RWPE1 (cell line): ENCODE results near the gene TRAF7.

Source experiments
- CTCF ChIA-PET: fragments of 350-600 bp; sonication (Branson Sonifier 250); formaldehyde crosslinking; extraction: SDS; loops from one replicate; lab custom pipeline; 2021; lab: Yijun Ruan, JAX
- POLR2A ChIA-PET: fragments of 400-600 bp; formaldehyde crosslinking; extraction: SDS; loops from one replicate; lab custom pipeline; 2020; ENCODE audit warnings: antibody characterized with exemption; ENCODE audit not compliant: low non-redundant PET; lab: Yijun Ruan, JAX
- DNase-seq: peaks from one replicate; pipeline ENCODE4 v3.0.0; 2012; ENCODE audit warnings: low spot score
- H3K27ac ChIP-seq: fragments of 450-650 bp; 2 replicates; pipeline ENCODE4 v1.5.1; 2017
- CTCF ChIP-seq: fragments of 450-650 bp; conservative IDR thresholded peaks from 2 replicates; pipeline ENCODE4 v1.5.1; 2017; ENCODE audit warnings: low read depth, mild to moderate bottlenecking

TRAF7 gene

GRCh38 chr16:2186505-2186904 is 30.9 kb downstream of the TRAF7 start:
- H3K27ac ChIP-seq = no peak overlapping the region
- CTCF ChIA-PET = no interaction called here
- TF ChIP-seq CTCF = no peak
- DNase-seq = no peak
- POLR2A ChIA-PET = no interaction called here

GRCh38 chr16:2187212-2187611 is 31.6 kb downstream of the TRAF7 start:
- POLR2A ChIA-PET = no interaction called here
- no peak for TF ChIP-seq CTCF
- CTCF ChIA-PET = interaction anchor here (0.6 kb wide), 1 partner anchor 348 kb away, joined by 3 read pairs; no protein-coding TSS in a partner anchor
- no peak overlapping the region for H3K27ac ChIP-seq
- no peak for DNase-seq

- ChIA-PET CTCF (interaction anchor here (0.7 kb wide), 1 partner anchor 361 kb away, joined by 3 read pairs; the partner anchor contains the start of gene FAHD1), POLR2A (no interaction called here)
- TF ChIP-seq CTCF = no peak
- DNase-seq = no peak
- H3K27ac ChIP-seq = no peak overlapping the region
These were observed 32.8 kb downstream of the TRAF7 start for GRCh38 chr16:2188395-2188794.

- no peak overlapping the region for H3K27ac ChIP-seq
- DNase-seq = no peak
- POLR2A ChIA-PET = no interaction called here
- no peak for TF ChIP-seq CTCF
- CTCF ChIA-PET = no interaction called here
These were observed 33.8 kb downstream of the TRAF7 start for GRCh38 chr16:2189252-2189893.

GRCh38 chr16:2190002-2190658 is 34.5 kb downstream of the TRAF7 start:
- POLR2A ChIA-PET = no interaction called here
- no peak for DNase-seq
- CTCF ChIA-PET = interaction anchor here (0.5 kb wide), 1 partner anchor 599 kb away, joined by 3 read pairs; no protein-coding TSS in a partner anchor
- TF ChIP-seq CTCF = no peak
- H3K27ac ChIP-seq = peak overlapping the region; percentile 10; the same call in 1 of the 2 replicates

- ChIA-PET CTCF (interaction anchor here (0.5 kb wide), 1 partner anchor 598 kb away, joined by 3 read pairs; no protein-coding TSS in a partner anchor), POLR2A (no interaction called here)
- peak overlapping the region; percentile 14 for H3K27ac ChIP-seq
- TF ChIP-seq CTCF = no peak
- DNase-seq = no peak
These were observed 35.3 kb downstream of the TRAF7 start for GRCh38 chr16:2190659-2191445.
